Liver (tissue), 9 donors: ENCODE measurements around the gene ABLIM2. TPM values are rescaled to one million over a fixed set of nuclear protein-coding genes. Genes with fewer than 3 reads are reported as not detected.

Source experiments
- DNase-seq: peaks from one replicate; pipeline ENCODE4 v3.0.0-alpha.2; 2017; ENCODE audit warnings: low spot score
- H3K27ac ChIP-seq, 2 donors: one replicate each; pipeline ENCODE4 v1.7.0; 2013; ENCODE audit warnings: inconsistent platforms in 2 of 2, low read length in 2 of 2, control low read depth in 1 of 2, low read depth in 1 of 2, mild to moderate bottlenecking in 1 of 2
- H3K27me3 ChIP-seq, 4 donors: one replicate each; pipeline versions ENCODE4 v1.6.1 to v1.7.0; 2013; ENCODE audit warnings: low read length in 3 of 4, inconsistent platforms in 1 of 4, mild to moderate bottlenecking in 1 of 4, moderate library complexity in 1 of 4; ENCODE audit not compliant: control insufficient read depth in 4 of 4, insufficient read depth in 4 of 4
- H3K36me3 ChIP-seq, 4 donors: one replicate each; pipeline versions ENCODE4 v1.6.1 to v1.7.0; 2013; ENCODE audit warnings: low read length in 3 of 4, mild to moderate bottlenecking in 3 of 4, low read depth in 1 of 4, moderate library complexity in 1 of 4; ENCODE audit not compliant: control insufficient read depth in 4 of 4, insufficient read depth in 3 of 4
- H3K4me1 ChIP-seq, 4 donors: one replicate each; pipeline versions ENCODE4 v1.6.1 to v1.7.0; 2013; ENCODE audit warnings: low read length in 3 of 4, mild to moderate bottlenecking in 3 of 4, moderate library complexity in 1 of 4; ENCODE audit not compliant: control insufficient read depth in 4 of 4, insufficient read depth in 4 of 4
- H3K4me3 ChIP-seq, 3 donors: one replicate each; pipeline versions ENCODE4 v1.6.1 to v1.7.0; 2013; ENCODE audit warnings: low read length in 3 of 3, control low read depth in 1 of 3, low read depth in 1 of 3, mild to moderate bottlenecking in 1 of 3
- H3K9ac ChIP-seq, 2 donors: one replicate each; pipeline ENCODE4 v1.7.0; 2013; ENCODE audit warnings: low read length in 2 of 2, mild to moderate bottlenecking in 2 of 2, moderate library complexity in 2 of 2, control low read depth in 1 of 2, low read depth in 1 of 2
- H3K9me3 ChIP-seq, 4 donors: one replicate each; pipeline versions ENCODE4 v1.6.1 to v1.7.0; 2013; ENCODE audit warnings: low read length in 3 of 4; ENCODE audit not compliant: control insufficient read depth in 4 of 4
- EGR1 ChIP-seq, 2 donors: IDR thresholded peaks; 2 replicates each; pipeline ENCODE4 v1.6.1; 2016 to 2018; ENCODE audit warnings: antibody characterized with exemption in 2 of 2, low read depth in 2 of 2
- FOXA1 ChIP-seq: IDR thresholded peaks from 2 replicates; pipeline ENCODE4 v1.6.1; 2016; ENCODE audit warnings: antibody characterized with exemption
- FOXA2 ChIP-seq: IDR thresholded peaks from 2 replicates; pipeline ENCODE4 v1.6.1; 2016; ENCODE audit warnings: antibody characterized with exemption
- GABPA ChIP-seq, 2 donors: IDR thresholded peaks in 1 of 2; conservative IDR thresholded peaks in 1 of 2; 2 replicates each; pipeline ENCODE4 v1.6.1; 2016; ENCODE audit warnings: antibody characterized with exemption in 2 of 2, mild to moderate bottlenecking in 1 of 2, moderate library complexity in 1 of 2
- HNF4A ChIP-seq, 2 donors: conservative IDR thresholded peaks; 2 replicates each; pipeline ENCODE4 v1.6.1; 2016; ENCODE audit warnings: antibody characterized with exemption in 2 of 2, mild to moderate bottlenecking in 2 of 2
- HNF4G ChIP-seq: IDR thresholded peaks from 2 replicates; pipeline ENCODE4 v1.6.1; 2016; ENCODE audit warnings: antibody characterized with exemption
- JUND ChIP-seq, 2 donors: IDR thresholded peaks; 2 replicates each; pipeline ENCODE4 v1.6.1; 2016; ENCODE audit warnings: antibody characterized with exemption in 2 of 2
- NR2F2 ChIP-seq: IDR thresholded peaks from 2 replicates; pipeline ENCODE4 v1.6.1; 2016; ENCODE audit warnings: antibody characterized with exemption
- RAD21 ChIP-seq, 2 donors: IDR thresholded peaks; 2 replicates each; pipeline ENCODE4 v1.6.1; 2016; ENCODE audit warnings: antibody characterized with exemption in 2 of 2, mild to moderate bottlenecking in 2 of 2
- RXRA ChIP-seq, 2 donors: IDR thresholded peaks; 2 replicates each; pipeline ENCODE4 v1.6.1; 2017 to 2018; ENCODE audit warnings: antibody characterized with exemption in 2 of 2, mild to moderate bottlenecking in 1 of 2
- SP1 ChIP-seq: IDR thresholded peaks from 2 replicates; pipeline ENCODE4 v1.6.1; 2018; ENCODE audit warnings: antibody characterized with exemption, mild to moderate bottlenecking
- TAF1 ChIP-seq: conservative IDR thresholded peaks from 2 replicates; pipeline ENCODE4 v1.6.1; 2016; ENCODE audit warnings: antibody characterized with exemption, mild to moderate bottlenecking
- YY1 ChIP-seq: IDR thresholded peaks from 2 replicates; pipeline ENCODE4 v1.6.1; 2016; ENCODE audit warnings: antibody characterized with exemption, mild to moderate bottlenecking
- WGBS: extraction: QIAGEN DNeasy Blood & Tissue Kit; methylation state at CpG from one replicate; pipeline ENCODE4 v1.1.7; 2013; 5-methylcytosine and 5-hydroxymethylcytosine counted together
- polyA plus RNA-seq, 2 donors: library from polyadenylated mRNA; stranded (reverse) in 1 of 2; unstranded in 1 of 2; fragments of 200-250 nt in 1 of 2; fragments of >200 nt in 1 of 2; fragmentation: Nextera tagmentation in 1 of 2; extraction: Ambion mirVana in 1 of 2; gene quantifications; one replicate each; pipeline versions ENCODE4 v1.2.1 to v1.2.3, GENCODE V29; 2013 to 2015
- total RNA-seq, 2 donors: library from RNA; depleted of rRNA; stranded (reverse); fragments of >200 nt; gene quantifications; one replicate each; pipeline ENCODE4 v1.2.3, GENCODE V29; 2014
- TF ChIP-seq, protein P1 (sequence below): IDR thresholded peaks from 2 replicates; pipeline ENCODE4 v1.6.1; 2016; ENCODE audit warnings: antibody characterized with exemption
- TF ChIP-seq, protein P2 (sequence below): IDR thresholded peaks from 2 replicates; pipeline ENCODE4 v1.6.1; 2016; ENCODE audit warnings: antibody characterized with exemption
- TF ChIP-seq, protein P3 (sequence below): fragments of 150-350 bp; IDR thresholded peaks from 2 replicates; pipeline ENCODE4 v1.5.1; 2017; ENCODE audit warnings: improper control_type of control experiment, low read depth, low read length; ENCODE audit not compliant: missing input control
- TF ChIP-seq, protein P4 (sequence below): IDR thresholded peaks from 2 replicates; pipeline ENCODE4 v1.6.1; 2016; ENCODE audit warnings: antibody characterized with exemption, mild to moderate bottlenecking
- TF ChIP-seq, protein P5 (sequence below): IDR thresholded peaks from 2 replicates; pipeline ENCODE4 v1.6.1; 2016; ENCODE audit warnings: antibody characterized with exemption
- donor health status: healthy.
- donor health status: healthy.
- donor health status: healthy.
- donor health status: healthy.
- donor health status: healthy.

The ABLIM2 gene
- total and polyA plus RNA-seq, 4 donors, result 0.75 to 2.5 (median 0.93) TPM

DNA sequence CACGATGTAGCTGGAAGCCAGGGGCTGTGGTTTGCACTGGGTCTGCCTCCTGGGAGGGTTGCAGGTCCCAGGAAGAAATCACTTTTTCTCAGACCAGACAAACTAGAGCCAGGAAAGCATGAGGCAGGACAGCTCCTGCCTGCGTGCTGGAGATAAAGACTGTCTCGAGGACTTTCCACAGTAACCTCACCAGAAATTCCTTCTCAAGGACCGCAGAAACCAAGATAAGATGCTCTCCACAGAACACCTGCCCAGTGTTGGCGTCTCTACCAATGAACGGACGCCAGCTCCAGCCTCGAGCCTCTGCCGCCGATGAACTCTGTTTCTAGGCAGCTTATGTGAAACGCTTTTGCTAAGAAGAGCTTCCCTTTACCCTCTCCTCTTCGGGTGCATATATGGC is 142.1 kb downstream of the ABLIM2 start:
- H3K36me3 ChIP-seq, result no peaks in the 10 kb centered on the region
- no peak for TF ChIP-seq RAD21 (IDR thresholded peaks at IDR 0.05)
- H3K27ac ChIP-seq, result no peak overlapping the region
- no peaks in the 10 kb centered on the region for H3K9me3 ChIP-seq
- 80% methylated on average over 12 of the region's 12 CpGs for WGBS
- H3K4me1 ChIP-seq, result no peaks in the 10 kb centered on the region
- H3K9ac ChIP-seq, result no peak overlapping the region
- no peak for DNase-seq
- no peak overlapping the region for H3K4me3 ChIP-seq
- no peaks in the 10 kb centered on the region for H3K27me3 ChIP-seq

DNA sequence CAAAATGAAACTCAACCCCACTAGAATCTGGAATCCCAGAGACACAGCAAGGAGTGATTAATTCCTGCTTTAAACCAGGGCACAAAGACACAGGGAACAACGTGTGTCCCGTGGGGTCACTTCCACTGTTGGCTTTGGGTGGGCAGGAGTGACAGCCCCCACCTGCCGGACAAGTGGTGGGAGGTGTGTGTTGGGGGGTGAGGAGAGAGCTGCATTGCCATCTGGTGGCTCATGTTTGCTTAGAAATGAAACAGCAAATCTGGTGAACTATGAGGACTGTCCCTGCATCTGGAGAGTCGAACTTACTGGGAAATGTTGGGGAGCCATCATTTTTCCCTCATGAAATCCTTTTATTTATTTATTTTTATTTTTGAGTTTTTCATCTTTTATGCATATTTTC is 143.1 kb downstream of the ABLIM2 start:
- TF ChIP-seq RAD21 (IDR thresholded peaks at IDR 0.05) (no peak), TAF1 (no peak), GABPA (IDR thresholded peaks at IDR 0.05 in 1 of 2, conservative IDR thresholded peaks at IDR 0.05 in 1 of 2) (no peak), SP1 (no peak), EGR1 (IDR thresholded peaks at IDR 0.05; ENCODE audit: low read depth in 2 of 2) (no peak)
- TF ChIP-seq, protein P1, sequence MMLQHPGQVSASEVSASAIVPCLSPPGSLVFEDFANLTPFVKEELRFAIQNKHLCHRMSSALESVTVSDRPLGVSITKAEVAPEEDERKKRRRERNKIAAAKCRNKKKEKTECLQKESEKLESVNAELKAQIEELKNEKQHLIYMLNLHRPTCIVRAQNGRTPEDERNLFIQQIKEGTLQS, result no peak
- TF ChIP-seq, protein P2, sequence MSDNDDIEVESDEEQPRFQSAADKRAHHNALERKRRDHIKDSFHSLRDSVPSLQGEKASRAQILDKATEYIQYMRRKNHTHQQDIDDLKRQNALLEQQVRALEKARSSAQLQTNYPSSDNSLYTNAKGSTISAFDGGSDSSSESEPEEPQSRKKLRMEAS, result no peak
- no peaks in the 10 kb centered on the region for H3K9me3 ChIP-seq
- 32% methylated on average over 4 of the region's 4 CpGs for WGBS
- no peak overlapping the region for H3K4me3 ChIP-seq
- no peaks in the 10 kb centered on the region for H3K36me3 ChIP-seq
- no peak for DNase-seq
- no peaks in the 10 kb centered on the region for H3K27me3 ChIP-seq
- H3K27ac ChIP-seq, result no peak overlapping the region
- no peak overlapping the region for H3K9ac ChIP-seq
- peaks cover 0 to 3% (median 0%) of the 10 kb centered on the region in 4 donors for H3K4me1 ChIP-seq

DNA sequence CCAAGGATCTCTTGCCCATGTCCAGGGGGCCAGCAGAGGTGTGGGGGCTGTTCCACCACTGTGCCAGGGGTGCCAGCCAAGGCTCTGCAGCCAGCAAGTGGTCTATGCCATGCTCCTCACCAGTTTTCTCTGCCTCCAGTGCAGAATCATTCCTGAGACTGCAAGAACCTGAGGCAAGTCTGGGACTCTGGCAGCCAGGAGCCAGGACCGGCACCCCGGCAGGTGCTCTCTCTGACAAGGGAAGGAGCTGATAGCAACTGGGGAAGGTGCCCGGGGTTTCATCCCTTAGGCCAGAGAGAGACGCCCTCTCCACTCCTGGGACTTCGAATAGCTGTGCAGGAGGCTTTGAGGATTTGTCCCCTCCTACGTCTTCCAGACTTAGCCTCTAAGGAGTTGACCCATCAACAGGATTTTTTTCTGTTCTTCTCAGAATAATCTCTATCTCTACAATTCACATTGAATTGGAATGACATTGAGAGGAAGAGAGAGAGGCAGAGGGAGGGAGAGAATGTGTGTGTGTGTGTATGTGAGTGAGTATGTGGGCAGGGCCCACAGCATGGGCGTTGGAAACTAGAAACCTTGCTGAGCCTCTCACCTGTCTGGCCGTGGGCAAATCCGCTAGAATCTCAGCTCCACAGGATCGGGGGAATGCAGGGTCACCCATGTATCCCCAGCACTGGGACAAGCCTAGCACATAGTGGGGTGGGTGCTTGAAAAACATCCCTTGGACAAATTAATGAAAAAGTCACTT is 144.5 kb downstream of the ABLIM2 start:
- WGBS, result 86% methylated on average over 10 of the region's 10 CpGs

More for the DNA sequence above, 144.5 kb downstream of the ABLIM2 start:
- peaks cover 0 to 3% (median 1%) of the 10 kb centered on the region in 4 donors for H3K4me1 ChIP-seq
- no peak for DNase-seq
- no peaks in the 10 kb centered on the region for H3K27me3 ChIP-seq
- H3K27ac ChIP-seq, result no peak overlapping the region
- H3K9ac ChIP-seq, result no peak overlapping the region
- H3K36me3 ChIP-seq, result no peaks in the 10 kb centered on the region
- TF ChIP-seq, protein P3, sequence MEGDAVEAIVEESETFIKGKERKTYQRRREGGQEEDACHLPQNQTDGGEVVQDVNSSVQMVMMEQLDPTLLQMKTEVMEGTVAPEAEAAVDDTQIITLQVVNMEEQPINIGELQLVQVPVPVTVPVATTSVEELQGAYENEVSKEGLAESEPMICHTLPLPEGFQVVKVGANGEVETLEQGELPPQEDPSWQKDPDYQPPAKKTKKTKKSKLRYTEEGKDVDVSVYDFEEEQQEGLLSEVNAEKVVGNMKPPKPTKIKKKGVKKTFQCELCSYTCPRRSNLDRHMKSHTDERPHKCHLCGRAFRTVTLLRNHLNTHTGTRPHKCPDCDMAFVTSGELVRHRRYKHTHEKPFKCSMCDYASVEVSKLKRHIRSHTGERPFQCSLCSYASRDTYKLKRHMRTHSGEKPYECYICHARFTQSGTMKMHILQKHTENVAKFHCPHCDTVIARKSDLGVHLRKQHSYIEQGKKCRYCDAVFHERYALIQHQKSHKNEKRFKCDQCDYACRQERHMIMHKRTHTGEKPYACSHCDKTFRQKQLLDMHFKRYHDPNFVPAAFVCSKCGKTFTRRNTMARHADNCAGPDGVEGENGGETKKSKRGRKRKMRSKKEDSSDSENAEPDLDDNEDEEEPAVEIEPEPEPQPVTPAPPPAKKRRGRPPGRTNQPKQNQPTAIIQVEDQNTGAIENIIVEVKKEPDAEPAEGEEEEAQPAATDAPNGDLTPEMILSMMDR, result no peak
- TF ChIP-seq, protein P2, result no peak
- TF ChIP-seq HNF4G (no peak), GABPA (IDR thresholded peaks at IDR 0.05 in 1 of 2, conservative IDR thresholded peaks at IDR 0.05 in 1 of 2) (no peak), FOXA1 (no peak), YY1 (no peak), HNF4A (conservative IDR thresholded peaks at IDR 0.05) (no peak), TAF1 (no peak), NR2F2 (no peak), RAD21 (IDR thresholded peaks at IDR 0.05) (no peak), RXRA (IDR thresholded peaks at IDR 0.05) (no peak), SP1 (no peak), JUND (IDR thresholded peaks at IDR 0.05) (no peak), EGR1 (IDR thresholded peaks at IDR 0.05; ENCODE audit: low read depth in 2 of 2) (no peak), FOXA2 (no peak)
- TF ChIP-seq, protein P1, result no peak
- TF ChIP-seq, protein P4, sequence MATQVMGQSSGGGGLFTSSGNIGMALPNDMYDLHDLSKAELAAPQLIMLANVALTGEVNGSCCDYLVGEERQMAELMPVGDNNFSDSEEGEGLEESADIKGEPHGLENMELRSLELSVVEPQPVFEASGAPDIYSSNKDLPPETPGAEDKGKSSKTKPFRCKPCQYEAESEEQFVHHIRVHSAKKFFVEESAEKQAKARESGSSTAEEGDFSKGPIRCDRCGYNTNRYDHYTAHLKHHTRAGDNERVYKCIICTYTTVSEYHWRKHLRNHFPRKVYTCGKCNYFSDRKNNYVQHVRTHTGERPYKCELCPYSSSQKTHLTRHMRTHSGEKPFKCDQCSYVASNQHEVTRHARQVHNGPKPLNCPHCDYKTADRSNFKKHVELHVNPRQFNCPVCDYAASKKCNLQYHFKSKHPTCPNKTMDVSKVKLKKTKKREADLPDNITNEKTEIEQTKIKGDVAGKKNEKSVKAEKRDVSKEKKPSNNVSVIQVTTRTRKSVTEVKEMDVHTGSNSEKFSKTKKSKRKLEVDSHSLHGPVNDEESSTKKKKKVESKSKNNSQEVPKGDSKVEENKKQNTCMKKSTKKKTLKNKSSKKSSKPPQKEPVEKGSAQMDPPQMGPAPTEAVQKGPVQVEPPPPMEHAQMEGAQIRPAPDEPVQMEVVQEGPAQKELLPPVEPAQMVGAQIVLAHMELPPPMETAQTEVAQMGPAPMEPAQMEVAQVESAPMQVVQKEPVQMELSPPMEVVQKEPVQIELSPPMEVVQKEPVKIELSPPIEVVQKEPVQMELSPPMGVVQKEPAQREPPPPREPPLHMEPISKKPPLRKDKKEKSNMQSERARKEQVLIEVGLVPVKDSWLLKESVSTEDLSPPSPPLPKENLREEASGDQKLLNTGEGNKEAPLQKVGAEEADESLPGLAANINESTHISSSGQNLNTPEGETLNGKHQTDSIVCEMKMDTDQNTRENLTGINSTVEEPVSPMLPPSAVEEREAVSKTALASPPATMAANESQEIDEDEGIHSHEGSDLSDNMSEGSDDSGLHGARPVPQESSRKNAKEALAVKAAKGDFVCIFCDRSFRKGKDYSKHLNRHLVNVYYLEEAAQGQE, result no peak
- TF ChIP-seq, protein P5, sequence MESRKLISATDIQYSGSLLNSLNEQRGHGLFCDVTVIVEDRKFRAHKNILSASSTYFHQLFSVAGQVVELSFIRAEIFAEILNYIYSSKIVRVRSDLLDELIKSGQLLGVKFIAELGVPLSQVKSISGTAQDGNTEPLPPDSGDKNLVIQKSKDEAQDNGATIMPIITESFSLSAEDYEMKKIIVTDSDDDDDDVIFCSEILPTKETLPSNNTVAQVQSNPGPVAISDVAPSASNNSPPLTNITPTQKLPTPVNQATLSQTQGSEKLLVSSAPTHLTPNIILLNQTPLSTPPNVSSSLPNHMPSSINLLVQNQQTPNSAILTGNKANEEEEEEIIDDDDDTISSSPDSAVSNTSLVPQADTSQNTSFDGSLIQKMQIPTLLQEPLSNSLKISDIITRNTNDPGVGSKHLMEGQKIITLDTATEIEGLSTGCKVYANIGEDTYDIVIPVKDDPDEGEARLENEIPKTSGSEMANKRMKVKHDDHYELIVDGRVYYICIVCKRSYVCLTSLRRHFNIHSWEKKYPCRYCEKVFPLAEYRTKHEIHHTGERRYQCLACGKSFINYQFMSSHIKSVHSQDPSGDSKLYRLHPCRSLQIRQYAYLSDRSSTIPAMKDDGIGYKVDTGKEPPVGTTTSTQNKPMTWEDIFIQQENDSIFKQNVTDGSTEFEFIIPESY, result no peak
- no peaks in the 10 kb centered on the region for H3K9me3 ChIP-seq
- no peak overlapping the region for H3K4me3 ChIP-seq
